Nephron progenitor cell (in vitro differentiated cells): ENCODE results near the gene SCP2D1.

ENCODE experiments used
- DNase-seq: peaks from one replicate; pipeline ENCODE4 v3.0.0; 2021
- H3K27ac Mint-ChIP-seq: 2 replicates; pipeline ENCODE4 v1.8.0; 2021; ENCODE audit warnings: mild to moderate bottlenecking, moderate library complexity, mixed read lengths
- H3K27me3 Mint-ChIP-seq: 2 replicates; pipeline ENCODE4 v1.8.0; 2021; ENCODE audit warnings: mild to moderate bottlenecking, low read depth, mixed read lengths; ENCODE audit not compliant: poor library complexity
- H3K36me3 Mint-ChIP-seq: 2 replicates; pipeline ENCODE4 v1.8.0; 2021; ENCODE audit warnings: low read depth, mixed read lengths
- H3K4me1 Mint-ChIP-seq: 2 replicates; pipeline ENCODE4 v1.8.0; 2021; ENCODE audit warnings: mixed read lengths
- H3K4me3 Mint-ChIP-seq: 2 replicates; pipeline ENCODE4 v1.8.0; 2021; ENCODE audit warnings: mild to moderate bottlenecking, moderate library complexity, mixed read lengths
- H3K9me3 Mint-ChIP-seq: 2 replicates; pipeline ENCODE4 v1.8.0; 2021; ENCODE audit warnings: mild to moderate bottlenecking, moderate library complexity, mixed read lengths
- TF ChIP-seq, protein P1 (sequence below): fragments of 200-600 bp; sonication (generic); IDR thresholded peaks from 2 replicates; pipeline ENCODE4 v1.5.0; 2021; ENCODE audit warnings: antibody characterized with exemption

Gene SCP2D1

DNA sequence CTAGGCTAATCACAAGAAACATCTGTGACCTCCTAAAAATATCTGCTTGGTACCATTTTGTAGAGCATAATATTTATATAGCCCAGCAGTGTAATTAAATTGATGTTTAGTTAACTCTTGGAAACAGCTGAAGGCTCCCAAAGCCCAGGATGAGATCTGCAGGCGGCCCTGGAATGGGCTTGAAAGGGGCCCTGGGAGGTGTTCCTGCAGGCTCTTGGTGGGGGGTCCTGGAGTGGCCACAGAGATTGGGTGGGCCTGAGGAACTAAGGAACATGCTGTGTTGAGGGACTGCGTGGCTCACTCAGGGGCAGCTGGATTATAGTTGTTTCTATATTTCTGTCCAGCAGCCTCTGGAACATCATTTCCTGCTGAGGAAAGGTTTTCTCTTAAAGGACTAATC is 9.2 kb downstream of the SCP2D1 start:
- DNase-seq = no peak
- H3K27ac Mint-ChIP-seq = no peak overlapping the region
- peaks cover 15% of the 10 kb centered on the region for H3K4me1 Mint-ChIP-seq
- H3K9me3 Mint-ChIP-seq = peaks cover 4% of the 10 kb centered on the region
- TF ChIP-seq, protein P1, sequence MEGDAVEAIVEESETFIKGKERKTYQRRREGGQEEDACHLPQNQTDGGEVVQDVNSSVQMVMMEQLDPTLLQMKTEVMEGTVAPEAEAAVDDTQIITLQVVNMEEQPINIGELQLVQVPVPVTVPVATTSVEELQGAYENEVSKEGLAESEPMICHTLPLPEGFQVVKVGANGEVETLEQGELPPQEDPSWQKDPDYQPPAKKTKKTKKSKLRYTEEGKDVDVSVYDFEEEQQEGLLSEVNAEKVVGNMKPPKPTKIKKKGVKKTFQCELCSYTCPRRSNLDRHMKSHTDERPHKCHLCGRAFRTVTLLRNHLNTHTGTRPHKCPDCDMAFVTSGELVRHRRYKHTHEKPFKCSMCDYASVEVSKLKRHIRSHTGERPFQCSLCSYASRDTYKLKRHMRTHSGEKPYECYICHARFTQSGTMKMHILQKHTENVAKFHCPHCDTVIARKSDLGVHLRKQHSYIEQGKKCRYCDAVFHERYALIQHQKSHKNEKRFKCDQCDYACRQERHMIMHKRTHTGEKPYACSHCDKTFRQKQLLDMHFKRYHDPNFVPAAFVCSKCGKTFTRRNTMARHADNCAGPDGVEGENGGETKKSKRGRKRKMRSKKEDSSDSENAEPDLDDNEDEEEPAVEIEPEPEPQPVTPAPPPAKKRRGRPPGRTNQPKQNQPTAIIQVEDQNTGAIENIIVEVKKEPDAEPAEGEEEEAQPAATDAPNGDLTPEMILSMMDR = no peak
- no peak overlapping the region for H3K4me3 Mint-ChIP-seq
- H3K27me3 Mint-ChIP-seq = peaks cover 10% of the 10 kb centered on the region
- H3K36me3 Mint-ChIP-seq = no peaks in the 10 kb centered on the region

DNA sequence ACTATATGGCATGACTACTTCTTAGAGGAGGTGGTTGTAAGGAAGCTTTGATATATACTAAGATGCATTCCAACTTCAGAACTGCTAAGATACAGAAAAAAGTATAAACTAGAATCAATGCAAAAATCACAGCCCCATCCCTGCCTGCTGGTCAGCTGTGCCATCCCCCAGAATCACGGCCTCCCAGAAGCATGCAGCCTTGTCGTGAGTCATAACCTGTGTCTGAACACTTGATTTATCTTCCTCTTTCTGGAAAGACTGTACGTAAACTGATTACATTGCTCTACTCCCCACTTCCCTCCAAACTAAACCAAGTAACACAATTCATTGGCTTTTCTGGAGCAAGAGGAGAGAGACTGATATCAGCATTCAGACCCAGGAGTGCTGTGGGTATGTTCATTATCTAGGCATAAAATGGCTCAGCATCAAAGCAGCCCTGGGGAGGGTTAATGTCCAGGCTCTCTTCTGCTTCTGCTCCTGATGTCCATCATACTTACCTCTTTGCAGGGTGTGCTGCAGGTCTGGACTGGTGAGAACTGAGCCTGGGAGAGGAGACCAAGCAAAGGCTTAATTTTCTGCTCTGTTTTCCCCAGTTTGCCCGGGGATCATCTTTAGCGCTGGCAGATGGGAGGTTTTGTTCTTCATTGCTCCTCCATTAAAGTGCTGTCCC is 18.4 kb downstream of the SCP2D1 start:
- Mint-ChIP-seq H3K27me3 (peaks cover 6% of the 10 kb centered on the region), H3K36me3 (no peaks in the 10 kb centered on the region), H3K27ac (peak overlapping the region; percentile 8), H3K9me3 (peaks cover 4% of the 10 kb centered on the region), H3K4me1 (peaks cover 17% of the 10 kb centered on the region), H3K4me3 (no peak overlapping the region)
- TF ChIP-seq, protein P1 = no peak
- no peak for DNase-seq

DNA sequence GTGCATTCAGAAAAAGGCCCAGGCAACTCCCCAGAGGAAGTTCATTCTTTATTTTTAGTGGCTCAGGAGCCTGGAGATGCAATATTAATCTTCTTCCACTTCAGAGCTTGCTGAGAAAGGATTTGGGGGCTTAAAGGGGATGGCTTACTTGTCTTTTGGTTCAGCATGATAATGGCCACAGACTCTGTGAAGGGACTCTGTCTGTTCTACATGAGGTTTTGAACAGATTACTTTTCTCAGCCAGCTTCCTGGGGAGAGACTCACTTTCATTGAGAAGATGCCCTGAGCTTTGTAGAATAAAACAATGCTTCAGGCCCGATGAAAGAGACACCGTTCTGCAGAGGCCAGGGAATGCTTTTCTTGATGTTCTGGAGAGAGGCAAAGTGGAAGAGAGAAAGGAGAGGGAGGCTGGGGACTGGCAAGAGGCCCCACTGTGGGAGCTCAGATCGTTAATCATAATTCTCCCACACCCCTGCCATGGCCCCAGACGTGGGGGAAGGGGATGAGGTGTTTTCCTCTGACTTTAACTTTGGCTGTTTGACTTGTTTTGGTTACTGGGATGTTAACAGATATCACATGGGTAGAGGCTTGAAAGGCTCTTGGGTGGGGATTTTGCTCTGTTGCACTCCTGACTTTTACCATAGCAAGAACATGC is 19.1 kb downstream of the SCP2D1 start:
- H3K9me3 Mint-ChIP-seq = peaks cover 4% of the 10 kb centered on the region
- H3K27me3 Mint-ChIP-seq = peaks cover 10% of the 10 kb centered on the region
- H3K36me3 Mint-ChIP-seq = no peaks in the 10 kb centered on the region
- H3K27ac Mint-ChIP-seq = peak overlapping the region; percentile 8
- TF ChIP-seq, protein P1 = no peak
- DNase-seq = no peak
- no peak overlapping the region for H3K4me3 Mint-ChIP-seq
- H3K4me1 Mint-ChIP-seq = peaks cover 17% of the 10 kb centered on the region

DNA sequence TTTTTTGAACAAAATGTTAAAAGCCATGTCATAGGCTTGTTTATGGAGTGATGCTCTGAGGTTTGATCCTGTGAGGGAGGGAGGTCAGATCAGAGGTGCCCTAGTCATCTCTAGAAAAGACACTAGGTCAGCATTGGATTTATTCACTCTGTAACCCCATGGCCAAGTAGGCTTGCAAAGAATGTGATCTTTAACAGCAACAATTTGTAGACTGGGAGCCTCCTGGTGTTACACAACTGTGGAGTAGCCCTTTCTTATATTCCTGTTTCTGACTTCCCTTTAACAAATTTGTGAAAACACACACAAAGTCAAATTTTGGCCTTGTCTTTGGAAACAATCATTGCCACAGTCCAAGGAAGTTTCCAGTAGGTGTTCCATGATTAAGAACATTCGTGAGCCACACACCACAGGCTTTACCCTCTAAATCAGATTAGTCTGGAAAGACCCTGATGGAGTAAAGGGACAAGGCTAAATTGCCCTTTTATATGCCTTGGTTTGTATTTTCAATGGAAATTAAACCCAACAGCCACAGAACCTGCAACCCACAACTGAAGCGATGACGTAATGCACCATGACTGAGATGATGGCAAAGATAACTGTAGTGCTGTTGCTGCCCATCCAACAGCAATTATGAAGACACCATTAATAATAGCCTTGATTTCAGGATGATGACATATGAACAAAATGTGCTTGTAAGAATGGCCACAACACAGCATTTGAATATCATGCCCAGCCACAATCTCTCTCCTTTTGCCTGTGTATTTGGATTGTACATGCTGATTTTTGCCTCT is 22.1 kb downstream of the SCP2D1 start:
- Mint-ChIP-seq H3K27ac (no peak overlapping the region), H3K4me1 (peaks cover 17% of the 10 kb centered on the region), H3K36me3 (no peaks in the 10 kb centered on the region), H3K4me3 (no peak overlapping the region), H3K9me3 (peaks cover 10% of the 10 kb centered on the region), H3K27me3 (peaks cover 13% of the 10 kb centered on the region)
- TF ChIP-seq, protein P1 = no peak
- DNase-seq = no peak

DNA sequence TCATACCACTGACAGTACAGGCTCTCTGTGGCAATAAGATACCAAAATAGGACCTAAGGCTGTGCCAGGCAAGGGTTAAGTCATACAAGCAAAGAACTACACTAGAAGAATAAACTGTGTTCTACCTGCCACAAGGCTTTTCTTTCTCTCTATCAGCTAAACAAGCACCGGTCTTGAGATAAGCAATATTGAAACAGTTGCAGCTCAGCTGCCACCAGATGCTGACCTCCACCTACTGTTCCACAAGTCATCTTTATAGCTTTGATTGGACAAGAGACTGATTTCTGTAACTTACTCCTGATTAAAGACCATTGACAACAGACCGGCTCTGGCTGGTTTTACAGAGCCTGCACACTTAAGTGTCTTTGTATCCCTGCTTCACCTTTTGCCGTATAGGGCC is 24.1 kb downstream of the SCP2D1 start:
- TF ChIP-seq, protein P1 = no peak
- Mint-ChIP-seq H3K4me3 (no peak overlapping the region), H3K27ac (no peak overlapping the region), H3K4me1 (peaks cover 3% of the 10 kb centered on the region), H3K27me3 (peaks cover 13% of the 10 kb centered on the region), H3K36me3 (no peaks in the 10 kb centered on the region), H3K9me3 (peaks cover 10% of the 10 kb centered on the region)
- DNase-seq = no peak
